ENCODE data around the gene CHD9NB. TPM values are rescaled to one million over a fixed set of nuclear protein-coding genes. Genes with fewer than 3 reads are reported as not detected.

Gene CHD9NB
- total and polyA plus RNA-seq, 9 of the 15 experiments (the other 6 are each of a cell fraction or from before 2014, with no cell fraction given): 0.06 to 0.10 (median 0.07) TPM; not detected in 6

GRCh38 chr16:53036066-53036465 is 16.6 kb downstream of the CHD9NB start:
- BruUV-seq (replicated peaks): no TSS peak
- no peak for FAIRE-seq
- Histone ChIP-seq H3K9me3 (replicated peaks; ENCODE audit: control insufficient read depth, insufficient read depth, low read depth, low read length) (no peaks in the 10 kb centered on the region), H3K4me2 (ENCODE audit: insufficient read depth, low read length) (no peak overlapping the region), H3K79me2 (ENCODE audit: control insufficient read depth, insufficient read depth, low read length) (no peaks in the 10 kb centered on the region), H3K4me1 (replicated peaks in 1 of 2; ENCODE audit: control insufficient read depth in 2 of 2, insufficient read depth in 2 of 2, low read length in 2 of 2) (no peaks in the 10 kb centered on the region), H3K27me3 (ENCODE audit: control insufficient read depth in 2 of 2, insufficient read depth in 2 of 2, low read length in 2 of 2) (peaks cover 4 to 5% of the 10 kb centered on the region in 2 experiments; a peak in 2 of 5 replicates), H4K20me1 (replicated peaks; ENCODE audit: control insufficient read depth, insufficient read depth, low read length) (no peaks in the 10 kb centered on the region), H3K9ac (ENCODE audit: insufficient read depth in 1 of 2, low read depth in 2 of 2, low read length in 2 of 2) (no peak overlapping the region), H3K9me1 (ENCODE audit: control insufficient read depth, insufficient read depth, low read length) (no peaks in the 10 kb centered on the region), H3K4me3 (no peak overlapping the region), H3K27ac (ENCODE audit: extremely low read depth, low read depth, low read length) (no peak overlapping the region), H3K36me3 (ENCODE audit: control insufficient read depth, insufficient read depth, low read length) (no peaks in the 10 kb centered on the region), H2AFZ (ENCODE audit: low read depth, low read length) (no peak overlapping the region)
- DNase-seq (ENCODE audit: extremely low read depth in 1 of 4, low spot score in 3 of 4): no peak
- in situ Hi-C loops (cut with MboI) (no loop called here), intact Hi-C loops (cut with micrococcal nuclease) (no loop called here)
- ChIA-PET CTCF (ENCODE audit: low intra/inter-chr PET ratio) (no interaction called here), POLR2A (no interaction called here)
- ATAC-seq: no peak
- 1% methylated on average over 6 of the region's 6 CpGs for WGBS (ENCODE audit: insufficient coverage, low coverage, missing lambda C conversion rate)
- TF ChIP-seq NEUROD1 (IDR thresholded peaks at IDR 0.05; ENCODE audit: borderline replicate concordance, low read depth, low read length, partially characterized antibody) (no peak), TOE1 (IDR thresholded peaks at IDR 0.05; ENCODE audit: borderline replicate concordance) (no peak), TOE1 (CRISPR knock-in tag; IDR thresholded peaks at IDR 0.05; ENCODE audit: borderline replicate concordance, low read depth) (no peak), MCM2 (IDR thresholded peaks at IDR 0.05; ENCODE audit: low read depth) (no peak), HLTF (IDR thresholded peaks at IDR 0.05) (no peak), SMARCA5 (IDR thresholded peaks at IDR 0.05) (no peak), ZNF444 (CRISPR knock-in tag; IDR thresholded peaks at IDR 0.05) (no peak), PRDM10 (IDR thresholded peaks at IDR 0.05; ENCODE audit: partially characterized antibody) (no peak), ZNF609 (CRISPR knock-in tag; IDR thresholded peaks at IDR 0.05; ENCODE audit: borderline replicate concordance) (no peak), ZFP91 (CRISPR knock-in tag; IDR thresholded peaks at IDR 0.05) (no peak), IRF2 (CRISPR knock-in tag; IDR thresholded peaks at IDR 0.05) (no peak), MAX (CRISPR knock-in tag; IDR thresholded peaks at IDR 0.05) (no peak), PHF21A (IDR thresholded peaks at IDR 0.05; ENCODE audit: borderline replicate concordance, low read depth) (no peak), ZSCAN32 (CRISPR knock-in tag; IDR thresholded peaks at IDR 0.05) (no peak)

All from K562 (cell line).